Gastrocnemius medialis (tissue), 4 donors: ENCODE data around the gene NUAK2.

ENCODE experiments used
- POLR2A ChIP-seq, 2 donors: fragments of 450-650 bp; IDR thresholded peaks; one replicate each; pipeline ENCODE4 v1.6.1; 2017; ENCODE audit warnings: antibody characterized with exemption in 2 of 2, mild to moderate bottlenecking in 2 of 2, moderate library complexity in 2 of 2
- TF ChIP-seq, protein P1 (sequence below), 5 experiments: fragments of 450-650 bp in 3 of 5; fragments of 200-600 bp in 2 of 5; sonication (generic) in 2 of 5; IDR thresholded peaks in 4 of 5; conservative IDR thresholded peaks in 1 of 5; 1 replicate in 4 of 5; 2 replicates in 1 of 5; pipeline ENCODE4 v1.5.1; 2016 to 2019; ENCODE audit warnings: antibody characterized with exemption in 5 of 5, mild to moderate bottlenecking in 3 of 5, moderate library complexity in 3 of 5

GRCh38 chr1:205343431-205344065, 22.0 kb upstream of the NUAK2 start:
- TF ChIP-seq, protein P1, sequence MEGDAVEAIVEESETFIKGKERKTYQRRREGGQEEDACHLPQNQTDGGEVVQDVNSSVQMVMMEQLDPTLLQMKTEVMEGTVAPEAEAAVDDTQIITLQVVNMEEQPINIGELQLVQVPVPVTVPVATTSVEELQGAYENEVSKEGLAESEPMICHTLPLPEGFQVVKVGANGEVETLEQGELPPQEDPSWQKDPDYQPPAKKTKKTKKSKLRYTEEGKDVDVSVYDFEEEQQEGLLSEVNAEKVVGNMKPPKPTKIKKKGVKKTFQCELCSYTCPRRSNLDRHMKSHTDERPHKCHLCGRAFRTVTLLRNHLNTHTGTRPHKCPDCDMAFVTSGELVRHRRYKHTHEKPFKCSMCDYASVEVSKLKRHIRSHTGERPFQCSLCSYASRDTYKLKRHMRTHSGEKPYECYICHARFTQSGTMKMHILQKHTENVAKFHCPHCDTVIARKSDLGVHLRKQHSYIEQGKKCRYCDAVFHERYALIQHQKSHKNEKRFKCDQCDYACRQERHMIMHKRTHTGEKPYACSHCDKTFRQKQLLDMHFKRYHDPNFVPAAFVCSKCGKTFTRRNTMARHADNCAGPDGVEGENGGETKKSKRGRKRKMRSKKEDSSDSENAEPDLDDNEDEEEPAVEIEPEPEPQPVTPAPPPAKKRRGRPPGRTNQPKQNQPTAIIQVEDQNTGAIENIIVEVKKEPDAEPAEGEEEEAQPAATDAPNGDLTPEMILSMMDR (IDR thresholded peaks at IDR 0.05 in 4 of 5, conservative IDR thresholded peaks at IDR 0.05 in 1 of 5) = peak in 1 of 5 experiments; percentile 16
- no peak for TF ChIP-seq POLR2A (IDR thresholded peaks at IDR 0.05)
